Dedifferentiated amniotic fluid mesenchymal stem cell (primary cell): ENCODE measurements around the gene DCDC2.
"Not testable (repeated sequence)": the region's sequence is repeated elsewhere in the genome, so short reads cannot be mapped to it uniquely, and the experiment has no call there.

ENCODE experiments used
- DNase-seq: peaks from one replicate; pipeline ENCODE4 v3.0.0-alpha.2; 2016; ENCODE audit errors: extremely low spot score

The DCDC2 gene

DNA sequence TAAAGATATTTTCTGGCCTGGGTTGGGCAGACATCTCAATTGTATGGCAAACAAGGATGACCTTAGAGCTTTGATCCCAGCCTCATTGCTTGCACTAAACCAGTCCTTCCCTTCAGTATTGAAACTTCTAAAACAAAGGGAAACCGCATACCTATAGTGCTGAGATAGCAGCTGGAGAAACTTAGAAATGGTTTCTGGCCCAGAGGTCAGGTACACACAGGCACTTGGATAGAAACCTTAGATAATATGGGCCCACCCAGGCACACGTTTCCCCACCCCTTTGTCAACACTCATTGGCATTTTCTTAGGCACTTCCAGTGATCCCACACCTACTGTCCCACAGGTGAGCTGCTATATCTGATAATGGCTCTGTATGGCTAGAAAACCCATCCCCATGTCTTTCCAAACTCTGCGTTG, 209.7 kb downstream of the DCDC2 start:
- no peak for DNase-seq

- DNase-seq, result no peak
Measured at GRCh38 chr6:24147511-24148153, 210.2 kb downstream of the DCDC2 start.

DNA sequence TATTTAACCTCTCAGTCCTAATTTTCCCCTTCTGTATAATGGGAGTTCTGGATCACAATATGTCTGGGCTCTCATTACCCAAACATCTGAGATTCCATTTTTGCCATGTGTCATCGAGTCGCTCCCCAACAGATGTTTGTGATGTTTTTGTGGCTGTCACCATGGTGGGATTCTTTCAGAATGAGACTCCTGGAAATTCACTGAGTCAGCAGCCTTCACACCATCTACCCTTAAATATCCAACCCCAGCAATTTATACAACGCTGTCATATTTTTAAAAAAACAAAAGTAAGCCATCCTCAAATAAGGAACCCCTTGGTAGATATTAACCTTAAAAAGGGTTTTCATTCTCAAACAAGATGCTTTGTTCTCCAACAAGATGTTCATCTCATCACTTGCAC, 211.0 kb downstream of the DCDC2 start:
- DNase-seq, result no peak

DNA sequence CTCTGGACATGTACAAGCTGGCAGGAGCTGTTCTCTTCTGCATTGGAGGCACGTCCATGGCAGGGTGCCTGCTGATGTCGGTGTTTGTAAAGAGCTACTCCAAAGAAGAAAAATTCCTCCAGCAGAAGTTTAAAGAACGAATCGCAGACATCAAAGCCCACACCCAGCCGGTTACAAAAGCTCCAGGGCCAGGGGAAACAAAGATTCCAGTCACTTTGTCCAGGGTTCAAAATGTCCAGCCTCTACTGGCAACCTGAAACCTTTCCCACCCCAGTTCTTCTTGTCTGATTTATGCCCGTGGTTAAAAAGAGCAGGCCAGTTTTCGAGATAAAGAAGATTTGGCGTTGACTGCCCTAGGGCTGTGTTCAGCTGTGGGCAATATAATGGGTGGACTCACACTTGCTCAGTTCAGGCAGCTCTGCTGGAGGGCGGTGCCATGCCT, 212.1 kb downstream of the DCDC2 start:
- no peak for DNase-seq

- not testable (repeated sequence) for DNase-seq
Measured at GRCh38 chr6:24142733-24143132, 215.1 kb downstream of the DCDC2 start.

GRCh38 chr6:24140591-24140990, 217.3 kb downstream of the DCDC2 start:
- no peak for DNase-seq

DNA sequence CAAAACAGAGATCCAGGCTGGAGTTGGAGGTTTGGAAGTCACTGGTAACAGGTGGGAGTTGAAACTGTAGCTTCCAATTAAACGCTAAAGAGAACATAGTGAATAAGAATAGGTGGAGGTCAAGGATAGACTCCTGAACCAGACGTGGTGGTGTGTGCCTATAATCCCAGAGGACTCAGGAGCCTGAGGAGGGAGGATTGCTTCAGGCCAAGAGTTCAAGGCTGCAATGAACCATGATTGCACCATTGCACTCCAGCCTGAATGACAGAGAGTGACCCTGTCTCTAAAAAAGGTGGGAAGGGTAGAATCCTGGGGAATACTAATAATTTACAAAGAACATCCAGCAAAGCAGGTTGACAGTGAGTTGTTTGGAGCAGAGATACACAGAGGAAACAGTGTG, 218.2 kb downstream of the DCDC2 start:
- DNase-seq, result no peak

- DNase-seq, result no peak
Measured at GRCh38 chr6:24139080-24139479, 218.8 kb downstream of the DCDC2 start.

- no peak for DNase-seq
Measured at GRCh38 chr6:24131751-24132150, 226.1 kb downstream of the DCDC2 start.

DNA sequence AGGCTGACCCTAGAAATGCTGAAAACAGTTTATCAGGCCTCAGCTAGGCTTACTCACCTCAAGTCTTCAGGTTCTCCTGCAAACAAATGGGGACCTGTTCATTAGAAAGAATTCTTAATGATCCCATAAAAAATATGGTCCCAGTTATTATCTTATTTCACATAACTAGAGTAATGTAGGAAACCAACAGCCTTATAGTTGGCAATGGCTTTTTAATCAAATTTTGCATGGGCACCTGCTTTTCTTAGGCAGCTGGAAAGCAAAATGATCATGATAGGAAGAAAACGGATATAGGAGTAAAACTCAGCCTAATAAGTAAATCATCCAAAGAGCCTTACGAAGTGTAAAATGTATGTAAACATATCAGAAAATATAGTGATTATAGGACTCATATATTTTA, 230.5 kb downstream of the DCDC2 start:
- no peak for DNase-seq

- peak; percentile 44 for DNase-seq
Measured at GRCh38 chr6:24126586-24127192, 231.2 kb downstream of the DCDC2 start.

DNA sequence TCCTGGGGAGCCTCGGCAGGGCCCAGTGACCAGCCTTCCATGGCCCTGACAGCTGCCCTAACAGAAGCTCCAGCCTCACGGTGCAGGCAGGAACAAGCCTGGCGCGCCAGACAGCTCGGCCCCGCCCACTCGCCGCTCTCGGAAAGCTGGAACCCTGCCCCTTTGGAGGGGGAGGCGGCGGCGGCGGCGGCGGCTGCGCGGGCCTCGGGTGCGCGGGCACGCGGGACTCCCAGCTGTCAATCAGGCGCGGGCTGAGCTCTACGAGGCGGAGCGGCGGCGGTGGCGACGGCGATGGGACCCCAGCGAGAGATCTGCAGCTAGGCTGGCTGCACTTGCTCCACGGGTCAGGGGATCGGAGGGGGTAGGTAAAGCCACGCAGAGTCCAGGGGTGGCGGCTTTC, 231.9 kb downstream of the DCDC2 start, which contains the start of gene NRSN1:
TSS of gene NRSN1 (plus strand) at position 236 of the 400 bp plus-strand sequence. CDS start 8,113 bp downstream, outside the sequence.
- no peak for DNase-seq

GRCh38 chr6:24122139-24122538, 235.7 kb downstream of the DCDC2 start:
- no peak for DNase-seq
